ENCODE data around the gene LAMC2.

LAMC2 gene

GRCh38 chr1:183237046-183237445 lies 51.0 kb downstream of the LAMC2 start:
- Histone ChIP-seq H3K79me2 (ENCODE audit: insufficient read depth, low read length) (no peaks in the 10 kb centered on the region), H3K4me2 (ENCODE audit: low read depth, low read length, poor library complexity, severe bottlenecking) (no peak overlapping the region), H3K9me2 (replicated peaks; ENCODE audit: low read depth, low read length) (no peaks in the 10 kb centered on the region), H3F3A (ENCODE audit: low read depth) (no peaks in the 10 kb centered on the region), H3K9me3 (ENCODE audit: insufficient read depth, low read depth, low read length) (no peaks in the 10 kb centered on the region), H3K27me3 (ENCODE audit: insufficient read depth, low read length, poor library complexity, severe bottlenecking) (no peaks in the 10 kb centered on the region), H4K20me1 (ENCODE audit: insufficient read depth, low read length, poor library complexity, severe bottlenecking) (no peaks in the 10 kb centered on the region), H2AFZ (ENCODE audit: low read length) (no peak overlapping the region), H3K4me1 (ENCODE audit: insufficient read depth, low read length, poor library complexity, severe bottlenecking) (peaks cover 3% of the 10 kb centered on the region), H3K36me3 (ENCODE audit: insufficient read depth, low read length) (no peaks in the 10 kb centered on the region), H3K9ac (ENCODE audit: low read depth, low read length, poor library complexity, severe bottlenecking) (no peak overlapping the region), H3K4me3 (ENCODE audit: low read length, poor library complexity, severe bottlenecking) (no peak overlapping the region)
- TF ChIP-seq CTCF (conservative IDR thresholded peaks at IDR 0.05; ENCODE audit: low read length) = no peak
- no peak for TF ChIP-seq EZH2phosphoT487 (IDR thresholded peaks at IDR 0.05; ENCODE audit: borderline replicate concordance)

GRCh38 chr1:183238071-183238470 lies 52.0 kb downstream of the LAMC2 start:
- Histone ChIP-seq H3K4me3 (ENCODE audit: low read length, poor library complexity, severe bottlenecking) (no peak overlapping the region), H3K27me3 (ENCODE audit: insufficient read depth, low read length, poor library complexity, severe bottlenecking) (no peaks in the 10 kb centered on the region), H3K4me1 (ENCODE audit: insufficient read depth, low read length, poor library complexity, severe bottlenecking) (no peaks in the 10 kb centered on the region), H3K4me2 (ENCODE audit: low read depth, low read length, poor library complexity, severe bottlenecking) (no peak overlapping the region), H4K20me1 (ENCODE audit: insufficient read depth, low read length, poor library complexity, severe bottlenecking) (no peaks in the 10 kb centered on the region), H3F3A (ENCODE audit: low read depth) (no peaks in the 10 kb centered on the region), H3K79me2 (ENCODE audit: insufficient read depth, low read length) (no peaks in the 10 kb centered on the region), H3K9me3 (ENCODE audit: insufficient read depth, low read depth, low read length) (no peaks in the 10 kb centered on the region), H2AFZ (ENCODE audit: low read length) (no peak overlapping the region), H3K36me3 (ENCODE audit: insufficient read depth, low read length) (no peaks in the 10 kb centered on the region), H3K9me2 (replicated peaks; ENCODE audit: low read depth, low read length) (no peaks in the 10 kb centered on the region), H3K9ac (ENCODE audit: low read depth, low read length, poor library complexity, severe bottlenecking) (no peak overlapping the region)
- TF ChIP-seq EZH2phosphoT487 (IDR thresholded peaks at IDR 0.05; ENCODE audit: borderline replicate concordance) (no peak), CTCF (conservative IDR thresholded peaks at IDR 0.05; ENCODE audit: low read length) (no peak)

GRCh38 chr1:183239220-183239742 lies 53.2 kb downstream of the LAMC2 start:
- TF ChIP-seq EZH2phosphoT487 (IDR thresholded peaks at IDR 0.05; ENCODE audit: borderline replicate concordance) = no peak
- TF ChIP-seq CTCF (conservative IDR thresholded peaks at IDR 0.05; ENCODE audit: low read length) = no peak
- no peak overlapping the region for H2AFZ ChIP-seq (ENCODE audit: low read length)
- no peaks in the 10 kb centered on the region for H3K9me3 ChIP-seq (ENCODE audit: insufficient read depth, low read depth, low read length)

More at GRCh38 chr1:183239220-183239742, 53.2 kb downstream of the LAMC2 start:
- Histone ChIP-seq H3K36me3 (ENCODE audit: insufficient read depth, low read length) (no peaks in the 10 kb centered on the region), H3K9me2 (replicated peaks; ENCODE audit: low read depth, low read length) (no peaks in the 10 kb centered on the region), H3K27me3 (ENCODE audit: insufficient read depth, low read length, poor library complexity, severe bottlenecking) (no peaks in the 10 kb centered on the region), H3K79me2 (ENCODE audit: insufficient read depth, low read length) (no peaks in the 10 kb centered on the region), H4K20me1 (ENCODE audit: insufficient read depth, low read length, poor library complexity, severe bottlenecking) (no peaks in the 10 kb centered on the region), H3K4me2 (ENCODE audit: low read depth, low read length, poor library complexity, severe bottlenecking) (no peak overlapping the region), H3K9ac (ENCODE audit: low read depth, low read length, poor library complexity, severe bottlenecking) (no peak overlapping the region), H3K4me3 (ENCODE audit: low read length, poor library complexity, severe bottlenecking) (no peak overlapping the region), H3F3A (ENCODE audit: low read depth) (no peaks in the 10 kb centered on the region), H3K4me1 (ENCODE audit: insufficient read depth, low read length, poor library complexity, severe bottlenecking) (no peaks in the 10 kb centered on the region)

Measured in Loucy (cell line).